Activated CD4-positive, alpha-beta T cell treated with anti-CD3 and anti-CD28 coated beads, Interleukin-2, amount 50 U/mL, for 24 hours (primary cell): ENCODE measurements around the gene PPP1R2C.

Experiments
- DNase-seq, 2 donors: peaks; one replicate each; pipeline ENCODE4 v3.0.0-alpha.2; 2020; ENCODE audit warnings: low read depth in 1 of 2, low spot score in 1 of 2

PPP1R2C gene

DNA sequence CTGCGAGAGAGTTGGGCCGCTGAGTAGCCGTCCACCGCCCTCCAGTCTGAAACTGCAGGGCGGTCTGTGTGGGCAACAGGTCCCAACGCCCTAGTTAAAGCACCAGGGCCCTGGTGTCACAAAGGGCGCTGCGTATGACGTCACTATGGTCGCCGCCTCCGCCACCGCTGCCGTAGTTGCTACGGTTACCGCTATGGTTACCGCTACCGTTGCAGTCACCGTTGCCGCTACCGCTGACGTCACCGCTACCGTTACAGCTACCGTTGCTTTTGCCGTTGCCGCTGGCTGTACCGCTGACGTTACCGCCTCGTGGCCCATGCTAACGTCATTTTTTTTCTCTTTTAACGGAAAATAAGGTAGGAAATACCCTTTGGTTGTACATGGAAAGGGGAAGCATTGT is at the start of gene PPP1R2C:
TSS of gene PPP1R2C (minus strand) at position 68 of the 400 bp plus-strand sequence. CDS start 84 bp downstream, outside the sequence.
- no peak for DNase-seq

- no peak for DNase-seq
Measured at GRCh38 chrX:42825201-42825600, 47.2 kb upstream of the PPP1R2C start.

DNA sequence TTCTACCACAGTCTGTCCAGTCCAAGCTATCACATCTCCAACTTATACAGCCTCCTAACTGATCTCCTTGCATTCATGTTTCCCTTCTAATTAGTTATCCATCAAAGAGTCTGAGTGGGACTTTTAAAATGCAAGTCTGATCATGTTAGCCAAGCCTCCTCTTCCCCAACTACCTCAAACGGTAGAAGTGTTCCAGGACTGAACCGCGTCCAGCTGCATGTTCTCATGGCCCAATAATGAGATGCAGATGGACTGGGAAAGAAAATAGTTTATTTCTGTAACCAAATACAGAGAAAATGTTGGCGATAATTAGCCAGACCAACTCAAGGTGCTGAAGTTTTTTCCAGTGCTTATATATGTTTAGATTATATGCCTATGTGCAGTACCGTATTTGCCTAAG is 46.6 kb upstream of the PPP1R2C start:
- DNase-seq = no peak

DNA sequence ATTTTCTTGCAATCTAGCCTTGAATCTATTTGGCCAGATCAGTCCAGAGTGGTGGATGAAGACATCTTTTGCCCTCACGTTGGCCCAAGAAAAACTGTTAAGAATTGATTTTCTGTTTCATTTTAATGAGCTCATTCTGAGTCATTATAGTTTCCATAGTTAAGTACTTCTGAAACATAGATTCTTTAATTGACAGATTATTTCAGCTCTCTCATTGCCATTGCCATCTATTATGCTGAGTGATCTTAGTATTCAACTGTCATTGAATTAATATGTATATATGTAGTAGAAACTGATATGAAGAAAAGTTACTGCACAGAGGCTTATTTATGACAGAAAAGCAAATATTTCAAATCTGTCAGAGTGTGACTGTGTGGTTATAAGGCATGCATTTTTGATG is 45.5 kb upstream of the PPP1R2C start:
- no peak for DNase-seq

DNA sequence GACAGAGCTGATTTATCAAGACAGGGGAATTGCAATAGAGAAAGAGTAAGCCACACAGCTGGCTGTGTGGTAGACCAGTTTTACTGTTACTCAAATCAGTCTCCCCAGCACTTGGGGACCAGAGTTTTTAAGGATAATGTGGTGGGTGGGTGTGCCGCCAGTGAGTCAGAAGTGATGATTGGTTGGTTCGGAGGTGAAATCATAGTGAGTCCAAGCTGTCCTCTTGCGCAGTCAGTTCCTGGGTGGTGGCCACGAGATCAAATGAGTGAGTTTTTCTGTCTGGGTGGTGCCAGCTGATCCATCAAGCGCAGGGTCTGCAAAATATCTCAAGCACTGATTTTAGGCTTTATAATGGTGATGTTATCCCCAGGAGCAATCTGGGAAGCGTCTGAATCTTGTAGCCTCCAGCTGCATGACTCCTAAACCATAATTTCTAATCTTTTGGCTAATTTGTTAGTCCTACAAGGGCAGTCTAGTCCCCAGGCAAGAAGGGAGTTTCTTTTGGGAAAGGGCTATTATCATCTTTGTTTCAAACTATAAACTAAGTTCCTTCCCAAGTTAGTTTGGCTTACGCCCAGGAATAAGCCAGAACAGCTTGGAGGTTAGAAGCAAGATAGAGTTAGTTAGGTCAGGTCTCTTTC is 44.0 kb upstream of the PPP1R2C start:
- DNase-seq = no peak

DNA sequence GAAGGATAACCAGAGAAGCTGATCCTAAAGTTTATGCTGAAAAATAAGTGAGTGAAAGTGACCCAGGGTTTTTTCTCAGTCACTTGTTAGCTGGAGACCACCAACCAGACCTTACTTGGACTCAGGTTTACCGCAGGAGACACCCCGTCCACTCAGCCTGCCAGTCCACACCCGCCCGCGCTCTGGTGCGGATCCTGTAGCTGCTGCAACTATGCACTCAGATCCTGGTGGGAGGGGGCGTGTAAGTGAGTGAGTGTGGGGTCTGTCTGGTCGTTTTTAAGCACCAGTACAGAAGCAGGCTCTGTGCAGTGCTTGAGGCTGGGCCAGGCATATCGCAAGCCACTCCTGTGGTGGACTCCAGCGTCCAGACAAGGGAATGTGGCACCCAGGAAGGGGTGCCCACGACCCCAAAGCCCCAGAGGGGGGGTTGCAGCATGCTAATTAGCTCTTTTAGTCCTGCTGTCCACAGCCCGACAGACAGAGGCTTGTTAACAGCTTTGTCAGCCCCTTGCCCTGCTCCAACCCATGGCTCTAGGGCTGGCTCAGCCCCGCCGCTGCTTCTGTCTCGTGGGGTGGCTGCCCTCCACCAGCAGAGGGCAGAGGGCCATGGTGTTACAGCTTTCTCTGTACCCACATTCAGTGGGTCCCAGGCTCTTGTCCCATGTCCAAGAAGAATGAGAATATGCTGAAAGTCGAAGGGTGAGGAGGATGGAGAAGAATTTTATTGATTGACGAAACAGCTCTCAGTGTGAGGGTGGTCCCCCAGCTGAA is 40.4 kb upstream of the PPP1R2C start:
- DNase-seq = no peak

- no peak for DNase-seq
Measured at GRCh38 chrX:42809569-42809968, 31.6 kb upstream of the PPP1R2C start.

DNA sequence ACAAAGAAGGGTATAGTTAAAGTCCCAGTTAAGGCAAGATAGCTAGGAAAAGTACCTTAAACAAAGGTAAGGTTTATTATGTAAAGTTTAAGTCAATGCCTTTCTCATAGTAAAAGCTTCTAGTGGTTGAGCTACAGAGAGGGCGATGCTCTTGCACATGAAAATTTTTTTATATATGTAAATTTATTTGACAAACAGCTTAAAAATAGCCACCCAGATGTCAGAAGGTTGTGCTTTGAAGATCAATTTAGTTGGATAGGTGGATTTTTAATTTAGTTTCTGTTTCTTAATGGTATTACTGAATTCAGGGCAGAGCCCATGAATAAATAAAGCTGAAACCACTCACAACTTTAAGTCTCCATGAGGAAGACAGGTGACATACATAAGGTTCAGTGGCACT is 29.4 kb upstream of the PPP1R2C start:
- DNase-seq = no peak

- DNase-seq = no peak
Measured at GRCh38 chrX:42804524-42804923, 26.6 kb upstream of the PPP1R2C start.

GRCh38 chrX:42803320-42803719 is 25.4 kb upstream of the PPP1R2C start:
- no peak for DNase-seq

DNA sequence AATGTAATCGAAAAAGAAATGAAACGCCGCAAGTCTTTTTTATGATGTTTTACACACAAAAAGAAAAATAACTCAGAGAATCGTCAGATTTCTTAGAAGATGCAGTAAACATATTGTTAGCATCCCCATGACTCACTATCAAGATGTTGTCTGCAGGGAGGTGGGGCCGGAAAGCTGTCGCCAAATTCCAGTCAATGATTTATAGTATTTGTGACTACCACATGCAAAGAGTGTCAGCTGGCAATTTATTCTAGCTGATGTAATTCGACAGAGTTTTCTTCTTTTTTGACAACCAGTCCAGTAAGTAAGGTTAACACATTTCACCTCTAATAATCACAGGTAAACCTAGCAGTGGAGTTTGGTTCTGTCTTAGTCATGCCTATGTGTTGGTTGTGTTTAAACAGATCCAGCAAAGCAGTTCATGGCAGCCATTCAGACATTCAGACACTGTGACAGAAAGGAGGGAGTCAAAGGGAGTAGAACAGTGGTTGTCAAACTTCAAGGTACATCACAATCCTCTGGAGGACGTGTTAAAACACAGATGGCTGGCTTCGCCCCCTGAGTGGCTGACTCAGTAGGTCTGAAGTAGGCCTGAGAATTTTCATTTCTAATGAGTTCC is 19.8 kb upstream of the PPP1R2C start:
- DNase-seq = no peak

GRCh38 chrX:42783451-42783850 is 5.5 kb upstream of the PPP1R2C start:
- no peak for DNase-seq

DNA sequence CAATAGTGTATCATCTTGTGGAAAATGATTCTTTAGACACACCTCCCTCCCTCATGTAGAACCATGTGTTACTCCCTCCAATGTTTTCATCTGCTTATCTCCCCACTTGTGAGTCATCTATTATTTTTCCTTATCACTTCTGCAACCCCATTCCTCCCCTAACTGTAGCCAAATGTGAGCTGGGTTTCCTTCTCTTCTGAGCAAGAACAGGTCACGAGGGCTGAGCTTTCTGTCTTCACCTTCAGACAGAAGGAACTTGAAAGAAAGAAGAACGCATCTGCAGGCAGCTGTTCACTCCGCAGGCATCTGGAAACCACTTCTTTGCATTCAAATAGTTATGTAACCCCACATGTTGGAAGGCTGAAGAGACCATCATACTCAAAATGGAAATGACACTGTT is 1.8 kb downstream of the PPP1R2C start:
- no peak for DNase-seq

DNA sequence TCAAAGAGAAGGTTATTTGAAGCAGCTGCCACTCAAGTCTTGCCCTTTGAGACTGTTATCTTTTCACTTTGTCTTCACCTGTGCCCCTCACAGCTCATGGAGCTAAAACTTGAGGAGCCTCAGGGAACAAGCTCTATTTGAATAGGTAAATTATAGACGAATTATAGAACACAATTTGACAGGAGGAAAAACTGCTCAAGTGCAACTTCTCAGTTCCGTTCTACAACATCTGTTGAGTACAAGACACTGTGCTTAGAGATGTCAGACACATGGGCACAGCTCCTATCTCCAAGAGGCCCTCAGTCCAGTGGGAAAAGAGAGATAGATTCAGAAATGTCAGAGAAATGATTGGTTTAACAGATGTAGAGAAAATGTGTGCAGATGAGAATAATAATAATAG is 5.1 kb downstream of the PPP1R2C start:
- DNase-seq = no peak

- DNase-seq = no peak
Measured at GRCh38 chrX:42771506-42772335, 6.2 kb downstream of the PPP1R2C start.

DNA sequence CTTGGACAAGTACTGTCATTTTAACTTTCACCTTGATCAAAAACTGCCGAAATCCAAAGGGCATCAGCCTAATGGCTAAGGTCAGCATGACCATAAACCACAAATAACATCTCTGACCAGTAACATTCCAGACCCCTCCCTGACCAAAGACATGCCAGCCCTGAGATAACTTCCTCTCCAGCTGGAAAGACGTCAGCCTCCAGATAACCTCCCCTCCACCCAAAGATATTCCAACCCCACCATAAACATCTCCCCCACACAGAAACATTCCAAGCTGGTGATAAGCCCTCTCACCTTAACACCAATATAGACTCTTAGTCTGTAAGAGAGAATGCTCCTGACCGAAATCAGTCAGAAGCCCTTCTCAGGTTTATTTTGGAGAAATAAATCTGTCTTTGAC is 7.4 kb downstream of the PPP1R2C start:
- DNase-seq = no peak

- no peak for DNase-seq
Measured at GRCh38 chrX:42759881-42760280, 18.1 kb downstream of the PPP1R2C start.

- DNase-seq = no peak
Measured at GRCh38 chrX:42755815-42756214, 22.1 kb downstream of the PPP1R2C start.

GRCh38 chrX:42754603-42755002 is 23.4 kb downstream of the PPP1R2C start:
- DNase-seq = no peak

GRCh38 chrX:42754115-42754514 is 23.8 kb downstream of the PPP1R2C start:
- no peak for DNase-seq

DNA sequence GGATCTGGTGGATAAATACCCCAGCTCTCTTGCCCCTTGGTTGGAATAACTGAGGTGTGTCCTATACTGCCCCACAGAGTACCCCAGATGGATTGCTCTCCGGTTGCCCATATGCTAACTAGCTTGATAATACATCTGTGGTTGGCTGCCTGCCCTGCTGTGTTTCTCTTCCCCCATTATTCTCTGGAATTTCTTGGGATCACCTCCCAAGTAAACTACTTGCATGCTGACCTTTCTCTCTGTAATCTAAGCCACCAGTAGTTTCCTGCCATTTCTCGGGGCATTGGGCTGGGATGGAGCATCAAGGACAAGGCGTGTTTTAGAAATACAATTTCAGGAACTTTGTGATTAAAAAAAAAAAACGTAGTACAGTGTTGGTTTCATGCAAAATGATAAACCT is 25.2 kb downstream of the PPP1R2C start:
- no peak for DNase-seq

DNA sequence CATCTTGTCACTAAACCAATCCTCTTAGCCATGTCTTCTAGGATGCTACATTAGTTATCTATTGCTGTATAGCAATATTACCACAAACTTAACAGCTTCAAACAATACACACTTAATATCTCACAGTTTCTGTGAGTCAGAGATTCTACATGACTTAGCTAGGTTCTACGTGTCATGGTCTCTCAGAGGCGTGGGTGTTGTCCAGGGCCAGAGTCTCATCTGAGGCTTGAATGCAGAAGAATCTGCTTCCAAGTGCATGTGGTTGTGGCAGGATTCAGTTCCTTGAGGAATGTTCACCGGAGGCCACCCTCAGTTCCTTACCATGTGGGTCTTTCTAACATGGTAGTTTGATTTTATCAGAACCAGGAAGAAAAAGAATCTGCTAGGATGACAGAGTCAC is 26.4 kb downstream of the PPP1R2C start:
- DNase-seq = no peak
